Type B pancreatic cell (in vitro differentiated cells): ENCODE results near the gene ERMARD. TPM values are rescaled to one million over a fixed set of nuclear protein-coding genes. Genes with fewer than 3 reads are reported as not detected.
"Not testable (repeated sequence)": the region's sequence is repeated elsewhere in the genome, so short reads cannot be mapped to it uniquely, and the experiment has no call there.

ENCODE experiments used
- DNase-seq: peaks from one replicate; pipeline ENCODE4 v3.0.0; 2021; ENCODE audit warnings: mixed read lengths; ENCODE audit not compliant: unreplicated experiment; ENCODE audit errors: extremely low spot score
- H3K27ac Mint-ChIP-seq: 2 replicates; pipeline ENCODE4 v1.8.0; 2021; ENCODE audit warnings: mild to moderate bottlenecking, mixed read lengths
- H3K27me3 Mint-ChIP-seq: 2 replicates; pipeline ENCODE4 v1.8.0; 2021; ENCODE audit warnings: mixed read lengths
- H3K36me3 Mint-ChIP-seq: 2 replicates; pipeline ENCODE4 v1.8.0; 2021; ENCODE audit warnings: mixed read lengths
- H3K4me1 Mint-ChIP-seq: one replicate; pipeline ENCODE4 v1.8.0; 2021; ENCODE audit warnings: mixed read lengths; ENCODE audit not compliant: unreplicated experiment
- H3K4me3 Mint-ChIP-seq: 2 replicates; pipeline ENCODE4 v1.8.0; 2021; ENCODE audit warnings: mild to moderate bottlenecking, mixed read lengths
- H3K9me3 Mint-ChIP-seq: 2 replicates; pipeline ENCODE4 v1.8.0; 2021; ENCODE audit warnings: mixed read lengths
- total RNA-seq: library from RNA; stranded (reverse); gene quantifications from 2 replicates; pipeline ENCODE4 v1.2.1, GENCODE V29; 2021; ENCODE audit warnings: low replicate concordance
- TF ChIP-seq, protein P1 (sequence below): fragments of 200-600 bp; sonication (generic); conservative IDR thresholded peaks from 2 replicates; pipeline ENCODE4 v1.5.0; 2021; ENCODE audit warnings: antibody characterized with exemption, mild to moderate bottlenecking

Gene ERMARD
- total RNA-seq, 1 donor from 2014 or later = 32.1 TPM

DNA sequence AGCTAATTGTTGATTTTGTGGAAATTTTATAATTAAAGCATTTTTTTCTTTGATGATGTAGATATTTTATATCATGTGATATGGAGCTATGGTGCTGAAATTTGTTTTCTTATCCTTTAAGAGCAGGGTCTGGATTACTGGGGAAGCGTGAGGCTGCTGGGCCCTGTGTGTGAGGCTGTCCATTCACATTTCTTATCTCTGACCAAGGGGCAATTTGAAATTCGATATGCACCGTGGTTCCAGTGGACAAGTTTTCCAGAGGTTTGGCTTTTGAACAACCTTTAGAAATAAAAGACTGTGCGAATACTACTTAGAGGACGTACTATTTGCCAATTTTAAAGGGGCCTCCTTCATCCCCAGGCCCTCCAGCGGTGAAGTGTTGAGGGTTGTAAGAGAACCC lies 3.7 kb downstream of the ERMARD start:
- Mint-ChIP-seq H3K36me3 (peaks cover 12% of the 10 kb centered on the region), H3K4me3 (no peak overlapping the region), H3K4me1 (peaks cover 22% of the 10 kb centered on the region), H3K9me3 (no peaks in the 10 kb centered on the region), H3K27me3 (no peaks in the 10 kb centered on the region), H3K27ac (no peak overlapping the region)
- TF ChIP-seq, protein P1, sequence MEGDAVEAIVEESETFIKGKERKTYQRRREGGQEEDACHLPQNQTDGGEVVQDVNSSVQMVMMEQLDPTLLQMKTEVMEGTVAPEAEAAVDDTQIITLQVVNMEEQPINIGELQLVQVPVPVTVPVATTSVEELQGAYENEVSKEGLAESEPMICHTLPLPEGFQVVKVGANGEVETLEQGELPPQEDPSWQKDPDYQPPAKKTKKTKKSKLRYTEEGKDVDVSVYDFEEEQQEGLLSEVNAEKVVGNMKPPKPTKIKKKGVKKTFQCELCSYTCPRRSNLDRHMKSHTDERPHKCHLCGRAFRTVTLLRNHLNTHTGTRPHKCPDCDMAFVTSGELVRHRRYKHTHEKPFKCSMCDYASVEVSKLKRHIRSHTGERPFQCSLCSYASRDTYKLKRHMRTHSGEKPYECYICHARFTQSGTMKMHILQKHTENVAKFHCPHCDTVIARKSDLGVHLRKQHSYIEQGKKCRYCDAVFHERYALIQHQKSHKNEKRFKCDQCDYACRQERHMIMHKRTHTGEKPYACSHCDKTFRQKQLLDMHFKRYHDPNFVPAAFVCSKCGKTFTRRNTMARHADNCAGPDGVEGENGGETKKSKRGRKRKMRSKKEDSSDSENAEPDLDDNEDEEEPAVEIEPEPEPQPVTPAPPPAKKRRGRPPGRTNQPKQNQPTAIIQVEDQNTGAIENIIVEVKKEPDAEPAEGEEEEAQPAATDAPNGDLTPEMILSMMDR = no peak
- DNase-seq = no peak

DNA sequence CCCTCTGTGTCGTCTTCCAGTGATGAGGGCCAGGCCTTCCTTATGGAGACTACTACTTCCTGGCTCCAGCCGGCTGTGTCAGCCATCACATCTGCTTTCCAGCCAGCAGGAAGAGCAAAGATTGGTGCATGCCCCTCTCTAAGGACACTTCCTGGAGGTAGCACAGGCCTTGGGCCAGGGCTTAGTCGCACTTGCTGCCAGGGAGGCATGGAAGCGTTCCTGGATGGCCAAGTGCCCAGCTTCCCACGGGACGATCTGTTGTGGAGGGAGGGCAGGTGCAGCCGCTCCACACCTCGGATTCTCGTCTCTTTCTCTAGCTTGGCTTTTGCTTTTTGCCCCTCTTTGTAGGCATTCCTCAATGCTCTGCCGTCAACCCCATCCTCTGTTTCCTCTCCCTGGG lies 11.9 kb downstream of the ERMARD start:
- Mint-ChIP-seq H3K27me3 (no peaks in the 10 kb centered on the region), H3K4me3 (no peak overlapping the region), H3K27ac (no peak overlapping the region), H3K9me3 (no peaks in the 10 kb centered on the region), H3K4me1 (peaks cover 10% of the 10 kb centered on the region), H3K36me3 (peaks cover 29% of the 10 kb centered on the region)
- DNase-seq = no peak
- TF ChIP-seq, protein P1 = no peak

DNA sequence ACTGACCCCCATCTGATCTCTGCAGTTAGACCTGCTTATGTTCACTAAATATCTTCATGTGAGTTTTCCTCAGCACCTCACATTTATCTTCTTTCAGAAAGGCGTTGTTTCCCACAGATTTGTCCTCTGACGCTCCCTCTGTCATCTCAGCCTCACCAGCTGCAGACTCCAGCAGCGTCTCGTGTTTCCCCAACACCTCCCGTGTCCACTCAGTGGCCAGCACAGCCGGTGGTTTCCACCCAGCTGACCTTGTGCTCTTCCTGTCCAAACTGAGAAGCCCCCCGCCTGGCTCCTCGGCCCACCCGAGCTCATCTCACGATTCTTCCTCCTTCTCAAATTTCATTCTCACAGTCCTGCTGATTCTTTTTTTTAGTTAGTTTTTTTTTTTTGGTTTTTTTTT lies 12.5 kb downstream of the ERMARD start:
- DNase-seq = no peak
- peaks cover 24% of the 10 kb centered on the region for H3K36me3 Mint-ChIP-seq
- H3K27me3 Mint-ChIP-seq = no peaks in the 10 kb centered on the region
- no peak overlapping the region for H3K27ac Mint-ChIP-seq
- TF ChIP-seq, protein P1 = no peak
- peaks cover 10% of the 10 kb centered on the region for H3K4me1 Mint-ChIP-seq
- no peaks in the 10 kb centered on the region for H3K9me3 Mint-ChIP-seq
- no peak overlapping the region for H3K4me3 Mint-ChIP-seq

DNA sequence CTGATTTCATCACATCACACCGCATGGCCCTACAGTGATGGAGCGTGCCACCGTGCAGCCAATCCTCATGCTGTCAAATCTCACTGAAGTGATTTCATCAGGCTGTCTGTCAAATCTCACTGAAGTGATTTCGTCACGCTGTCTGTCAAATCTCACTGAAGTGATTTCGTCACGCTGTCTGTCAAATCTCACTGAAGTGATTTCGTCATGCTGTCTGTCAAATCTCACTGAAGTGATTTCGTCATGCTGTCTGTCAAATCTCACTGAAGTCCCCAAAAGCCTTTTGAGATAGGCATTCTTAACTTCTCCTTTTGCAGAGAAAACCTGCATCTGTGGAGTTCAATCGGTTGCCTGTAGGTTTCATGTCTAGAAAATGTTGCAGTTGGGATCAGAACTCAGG lies 14.4 kb downstream of the ERMARD start:
- not testable (repeated sequence) for H3K27ac Mint-ChIP-seq

DNA sequence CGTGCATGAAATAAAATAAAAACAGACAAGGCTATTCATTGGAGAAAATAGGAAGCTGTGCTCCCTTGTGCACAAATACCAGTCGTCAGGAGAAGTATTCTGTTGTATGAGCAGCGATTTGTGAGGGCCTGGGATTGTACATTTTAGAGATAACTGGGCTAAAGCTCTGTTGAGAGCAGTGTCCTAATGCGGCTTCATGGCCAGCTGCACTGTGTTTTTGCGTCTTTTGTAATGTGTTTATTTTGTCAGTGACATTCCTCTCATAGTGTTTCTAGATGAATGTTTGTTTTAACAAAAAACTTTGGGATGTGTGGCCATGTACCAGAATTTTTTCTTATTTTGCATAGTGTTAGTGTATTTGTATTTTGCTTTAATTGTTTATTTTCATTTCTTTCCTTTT lies 14.8 kb downstream of the ERMARD start:
- peaks cover 13% of the 10 kb centered on the region for H3K36me3 Mint-ChIP-seq
- no peaks in the 10 kb centered on the region for H3K27me3 Mint-ChIP-seq
- DNase-seq = no peak
- peaks cover 10% of the 10 kb centered on the region for H3K4me1 Mint-ChIP-seq
- H3K9me3 Mint-ChIP-seq = no peaks in the 10 kb centered on the region
- no peak overlapping the region for H3K4me3 Mint-ChIP-seq
- TF ChIP-seq, protein P1 = no peak
- no peak overlapping the region for H3K27ac Mint-ChIP-seq

More for the DNA sequence above, 14.4 kb downstream of the ERMARD start:
- DNase-seq, H3K9me3 Mint-ChIP-seq, H3K4me1 Mint-ChIP-seq, H3K27me3 Mint-ChIP-seq, H3K4me3 Mint-ChIP-seq: not testable (repeated sequence)
- peaks cover 13% of the 10 kb centered on the region for H3K36me3 Mint-ChIP-seq

DNA sequence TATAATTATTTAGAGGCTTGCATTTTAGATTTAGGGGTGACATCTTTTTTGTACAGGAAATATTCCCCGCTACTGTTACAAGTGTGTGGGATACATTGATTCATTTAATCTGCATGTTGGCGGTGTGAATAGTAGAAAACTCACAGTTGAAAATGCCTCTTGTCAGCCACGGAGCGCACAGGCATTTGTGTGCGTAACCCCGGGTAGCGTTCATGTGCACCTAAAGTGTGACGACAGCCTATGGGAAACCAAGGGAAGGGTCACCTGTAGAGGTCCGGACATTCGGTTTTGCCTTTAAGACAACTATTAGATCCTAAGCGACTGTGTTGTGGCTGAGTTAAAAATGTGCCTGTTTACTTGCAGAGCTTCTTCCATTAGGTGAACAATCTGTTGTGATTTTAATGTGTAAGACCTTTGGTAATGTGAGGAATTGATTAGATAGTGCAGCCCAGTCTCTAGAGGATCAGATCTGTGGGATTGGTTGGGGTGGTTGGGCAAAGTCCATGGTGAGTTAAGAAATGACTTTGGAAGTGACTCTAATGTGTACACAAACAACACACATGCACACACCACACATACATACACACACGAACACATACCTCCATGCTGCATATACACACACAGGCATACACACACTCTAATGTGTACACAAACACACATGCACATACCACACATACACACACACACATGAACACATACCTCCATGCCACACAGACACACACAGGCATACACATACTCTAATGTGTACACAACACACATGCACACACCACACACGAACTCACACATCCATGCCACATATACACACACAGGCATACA lies 15.7 kb downstream of the ERMARD start:
- H3K27me3 Mint-ChIP-seq = no peaks in the 10 kb centered on the region
- DNase-seq = no peak
- H3K9me3 Mint-ChIP-seq = no peaks in the 10 kb centered on the region
- TF ChIP-seq, protein P1 = no peak
- H3K36me3 Mint-ChIP-seq = peaks cover 16% of the 10 kb centered on the region
- H3K4me3 Mint-ChIP-seq = no peak overlapping the region
- no peak overlapping the region for H3K27ac Mint-ChIP-seq
- H3K4me1 Mint-ChIP-seq = peaks cover 10% of the 10 kb centered on the region
